Right renal cortex interstitium (tissue), 3 donors: ENCODE data around the gene TIA1. TPM values are rescaled to one million over a fixed set of nuclear protein-coding genes. Genes with fewer than 3 reads are reported as not detected.
"Not testable (repeated sequence)": the region's sequence is repeated elsewhere in the genome, so short reads cannot be mapped to it uniquely, and the experiment has no call there.

Source experiments
- DNase-seq, 3 donors: peaks; one replicate each; pipeline ENCODE4 v3.0.0-alpha.2; 2013; ENCODE audit warnings: low read depth in 3 of 3, low spot score in 2 of 3
- polyA plus RNA-seq, 3 donors: library from polyadenylated mRNA; unstranded; fragments of 120-200 nt; gene quantifications; one replicate each; pipeline ENCODE4 v1.2.1, GENCODE V29; 2013; ENCODE audit not compliant: insufficient read length in 3 of 3

Gene TIA1
- polyA plus RNA-seq, 3 donors = 448 to 537 (median 517) TPM

GRCh38 chr2:70226781-70227180, 21.6 kb downstream of the TIA1 start:
- no peak for DNase-seq

- not testable (repeated sequence) for DNase-seq
Observed at GRCh38 chr2:70223305-70223704, 25.1 kb downstream of the TIA1 start.

- no peak for DNase-seq
Observed at GRCh38 chr2:70214953-70215549, 33.4 kb downstream of the TIA1 start.

GRCh38 chr2:70214365-70214764, 34.1 kb downstream of the TIA1 start:
- no peak for DNase-seq

GRCh38 chr2:70212298-70212932, 36.0 kb downstream of the TIA1 start:
- DNase-seq = no peak

- DNase-seq = no peak
Observed at GRCh38 chr2:70211595-70211994, 36.8 kb downstream of the TIA1 start.

GRCh38 chr2:70204452-70204851, 44.0 kb downstream of the TIA1 start:
- DNase-seq = no peak

GRCh38 chr2:70203086-70203485, 45.3 kb downstream of the TIA1 start:
- DNase-seq = no peak

- no peak for DNase-seq
Observed at GRCh38 chr2:70202236-70202806, 46.1 kb downstream of the TIA1 start.

- DNase-seq = no peak
Observed at GRCh38 chr2:70201831-70202230, 46.6 kb downstream of the TIA1 start.

GRCh38 chr2:70201225-70201768, 47.1 kb downstream of the TIA1 start:
- no peak for DNase-seq

GRCh38 chr2:70199320-70199864, 49.0 kb downstream of the TIA1 start:
- no peak for DNase-seq

GRCh38 chr2:70192516-70192915, 55.9 kb downstream of the TIA1 start:
- DNase-seq = no peak

GRCh38 chr2:70191244-70191735, 57.1 kb downstream of the TIA1 start:
- DNase-seq = no peak

GRCh38 chr2:70190418-70191243, 57.8 kb downstream of the TIA1 start, which contains the start of gene C2orf42:
Gene C2orf42 (minus strand): TSS chr2:70191019. CDS start chr2:70181985, 9,034 bp downstream.
- peak; percentile 93 to 96 (median 94) for DNase-seq

GRCh38 chr2:70188460-70188859, 60.0 kb downstream of the TIA1 start:
- DNase-seq = no peak

GRCh38 chr2:70187170-70187569, 61.3 kb downstream of the TIA1 start:
- not testable (repeated sequence) for DNase-seq

- DNase-seq = no peak
Observed at GRCh38 chr2:70182689-70183088, 65.7 kb downstream of the TIA1 start.

- no peak for DNase-seq
Observed at GRCh38 chr2:70181363-70181956, 67.0 kb downstream of the TIA1 start.

- no peak for DNase-seq
Observed at GRCh38 chr2:70173520-70173919, 74.9 kb downstream of the TIA1 start.
